NOMO-1 treated with DMSO at 0.1 percent for 48 hours (cell line): ENCODE results near the gene LLPH.

Experiments
- DNase-seq: peaks from one replicate; lab custom pipeline; 2025; ENCODE audit not compliant: unreplicated experiment; lab: John Stamatoyannopoulos, UW

LLPH gene

GRCh38 chr12:66103016-66103913, 27.3 kb downstream of the LLPH start:
- DNase-seq, result no peak

- DNase-seq, result no peak
These were observed 37.8 kb downstream of the LLPH start for GRCh38 chr12:66092559-66093269.

GRCh38 chr12:66090157-66090556, 40.4 kb downstream of the LLPH start:
- DNase-seq, result no peak

GRCh38 chr12:66087365-66087943, 43.1 kb downstream of the LLPH start:
- peak; percentile 66 for DNase-seq

GRCh38 chr12:66085998-66086397, 44.6 kb downstream of the LLPH start:
- no peak for DNase-seq

- DNase-seq, result no peak
These were observed 45.3 kb downstream of the LLPH start for GRCh38 chr12:66085213-66085612.

- DNase-seq, result no peak
These were observed 46.8 kb downstream of the LLPH start for GRCh38 chr12:66083766-66084165.

GRCh38 chr12:66082744-66083143, 47.8 kb downstream of the LLPH start:
- DNase-seq, result no peak

GRCh38 chr12:66080791-66081190, 49.8 kb downstream of the LLPH start:
- no peak for DNase-seq

GRCh38 chr12:66077542-66077941, 53.0 kb downstream of the LLPH start:
- DNase-seq, result no peak

GRCh38 chr12:66074561-66074960, 56.0 kb downstream of the LLPH start:
- DNase-seq, result no peak

- DNase-seq, result no peak
These were observed 58.0 kb downstream of the LLPH start for GRCh38 chr12:66072566-66072965.

- DNase-seq, result peak; percentile 41
These were observed 58.4 kb downstream of the LLPH start for GRCh38 chr12:66072135-66072534.

- DNase-seq, result no peak
These were observed 59.0 kb downstream of the LLPH start for GRCh38 chr12:66071549-66071948.

- DNase-seq, result no peak
These were observed 60.0 kb downstream of the LLPH start for GRCh38 chr12:66070378-66071120.

- DNase-seq, result peak; percentile 33
These were observed 63.5 kb downstream of the LLPH start for GRCh38 chr12:66066929-66067523.
